NCI-H1694 (cell line): Measurements from ENCODE around the gene CRYGN.

Experiments used
- DNase-seq: peaks from one replicate; lab custom pipeline; 2025; lab: John Stamatoyannopoulos, UW

CRYGN gene

GRCh38 chr7:151426904-151427704, 12.8 kb downstream of the CRYGN start:
- no peak for DNase-seq

- DNase-seq, result no peak
Measured at GRCh38 chr7:151426441-151426903, 13.5 kb downstream of the CRYGN start.

GRCh38 chr7:151425670-151426440, 14.1 kb downstream of the CRYGN start:
- DNase-seq, result no peak

GRCh38 chr7:151424799-151425198, 15.1 kb downstream of the CRYGN start:
- DNase-seq, result no peak

GRCh38 chr7:151423936-151424335, 16.0 kb downstream of the CRYGN start:
- DNase-seq, result no peak

- no peak for DNase-seq
Measured at GRCh38 chr7:151423226-151423625, 16.7 kb downstream of the CRYGN start.

- DNase-seq, result no peak
Measured at GRCh38 chr7:151422212-151422611, 17.7 kb downstream of the CRYGN start.

- DNase-seq, result no peak
Measured at GRCh38 chr7:151420144-151420543, 19.8 kb downstream of the CRYGN start.

- DNase-seq, result no peak
Measured at GRCh38 chr7:151416941-151417315, 23.0 kb downstream of the CRYGN start.

GRCh38 chr7:151416112-151416940, 23.6 kb downstream of the CRYGN start:
- DNase-seq, result no peak

- no peak for DNase-seq
Measured at GRCh38 chr7:151415375-151416105, 24.4 kb downstream of the CRYGN start.

GRCh38 chr7:151413241-151413640, 26.7 kb downstream of the CRYGN start:
- DNase-seq, result no peak

GRCh38 chr7:151412318-151412717, 27.6 kb downstream of the CRYGN start:
- no peak for DNase-seq

- no peak for DNase-seq
Measured at GRCh38 chr7:151411551-151411950, 28.4 kb downstream of the CRYGN start.

- no peak for DNase-seq
Measured at GRCh38 chr7:151410405-151411390, 29.2 kb downstream of the CRYGN start.

GRCh38 chr7:151409667-151410404, 30.1 kb downstream of the CRYGN start, which contains the start of gene WDR86:
WDR86 (minus strand) TSS chr7:151410038; CDS start chr7:151409589, 449 bp downstream.
- peak; percentile 49 for DNase-seq

- no peak for DNase-seq
Measured at GRCh38 chr7:151408839-151409666, 30.9 kb downstream of the CRYGN start.

GRCh38 chr7:151408498-151408838, 31.5 kb downstream of the CRYGN start:
- DNase-seq, result no peak
